ENCODE data around the gene TMIGD2.
"Not testable (repeated sequence)": the region's sequence is repeated elsewhere in the genome, so short reads cannot be mapped to it uniquely, and the experiment has no call there.

TMIGD2 gene

DNA sequence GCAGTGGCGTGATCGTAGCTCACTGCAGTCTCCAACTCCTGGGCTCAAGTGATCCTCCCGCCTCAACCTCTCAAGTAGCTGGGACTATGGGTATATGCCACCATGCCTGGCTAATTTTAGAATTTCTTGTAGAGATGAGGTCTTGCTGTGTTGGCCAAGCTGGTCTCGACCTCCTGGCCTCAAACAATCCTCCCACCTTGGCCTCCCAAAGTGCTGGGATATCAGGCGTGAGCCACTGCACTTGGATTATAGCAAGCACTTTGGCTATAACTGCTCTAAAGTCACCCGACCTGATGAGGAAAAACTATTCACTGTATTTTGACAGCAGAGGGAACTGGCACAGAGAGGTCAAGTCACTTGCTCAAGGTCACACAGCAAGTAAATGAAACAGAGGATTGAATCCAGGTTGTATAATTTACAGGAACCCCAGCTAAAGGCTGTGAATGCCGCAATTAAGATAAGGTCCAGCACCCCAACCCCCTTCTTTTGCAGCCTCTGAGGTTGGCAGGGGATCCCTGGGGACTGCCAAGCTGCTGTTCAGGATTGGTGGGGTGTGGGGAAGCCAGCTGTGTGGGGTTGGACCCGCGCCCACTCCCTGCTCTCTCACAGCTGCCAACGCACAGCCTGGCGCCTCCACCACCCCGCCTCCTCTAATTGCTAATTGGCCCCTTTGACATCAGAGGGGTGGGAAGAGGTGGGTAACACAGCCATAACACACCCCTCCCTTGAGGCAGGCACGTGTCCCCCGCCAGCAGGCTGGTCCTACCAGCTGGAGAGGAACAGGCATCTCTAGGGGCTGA, 6.0 kb downstream of the TMIGD2 start:
- DNase-seq, result no peak

GRCh38 chr19:4294389-4294788, 7.8 kb downstream of the TMIGD2 start:
- no peak for DNase-seq

GRCh38 chr19:4292515-4292914, 9.7 kb downstream of the TMIGD2 start:
- no peak for DNase-seq

DNA sequence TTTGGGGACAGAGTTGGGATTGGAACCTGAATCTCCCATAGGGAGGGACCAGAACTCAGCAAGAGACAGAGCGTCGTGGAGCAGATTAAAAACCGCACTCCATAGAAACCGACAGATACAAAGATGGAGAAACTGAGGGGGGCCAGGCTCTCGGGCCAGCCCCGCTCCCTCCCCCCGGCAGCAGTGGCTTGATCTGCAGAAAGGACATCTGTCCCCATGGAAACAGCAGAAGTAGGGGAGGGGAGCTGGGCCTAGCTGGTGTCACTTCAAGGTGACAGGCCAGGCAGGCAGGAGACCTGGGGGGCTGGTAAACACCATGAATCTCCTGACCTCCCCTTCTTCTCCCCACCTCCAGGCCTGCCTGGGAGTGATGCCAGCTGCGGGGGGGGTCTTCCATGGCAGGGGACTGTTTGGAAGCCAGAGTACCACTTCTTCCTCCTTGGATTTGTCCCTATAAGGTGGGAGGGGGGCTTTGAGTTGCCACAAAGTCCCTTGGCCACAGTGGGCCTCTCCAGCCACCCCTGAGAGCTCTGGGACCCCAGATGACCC, 10.9 kb downstream of the TMIGD2 start:
- no peak for DNase-seq

- DNase-seq, result no peak
Observed at GRCh38 chr19:4288091-4288777, 14.0 kb downstream of the TMIGD2 start.

DNA sequence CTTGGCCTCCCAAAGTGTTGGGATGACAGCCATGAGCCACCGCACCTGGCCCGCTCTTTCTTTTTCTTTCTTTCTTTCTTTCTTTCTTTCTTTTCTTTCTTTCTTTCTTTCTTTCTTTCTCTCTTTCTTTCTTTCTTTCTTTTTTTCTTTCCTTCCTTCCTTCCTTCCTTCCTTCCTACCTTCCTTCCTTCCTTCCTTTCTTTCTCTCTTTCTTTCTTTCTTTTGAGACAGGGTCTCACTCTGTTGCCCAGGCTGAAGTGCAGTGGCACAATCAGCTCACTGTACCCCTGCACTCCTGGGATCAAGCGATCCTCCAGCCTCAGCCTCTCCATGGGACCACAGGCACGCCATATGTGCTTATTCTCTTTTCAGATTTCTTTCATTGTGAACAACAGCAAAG, 16.0 kb downstream of the TMIGD2 start:
- not testable (repeated sequence) for DNase-seq

DNA sequence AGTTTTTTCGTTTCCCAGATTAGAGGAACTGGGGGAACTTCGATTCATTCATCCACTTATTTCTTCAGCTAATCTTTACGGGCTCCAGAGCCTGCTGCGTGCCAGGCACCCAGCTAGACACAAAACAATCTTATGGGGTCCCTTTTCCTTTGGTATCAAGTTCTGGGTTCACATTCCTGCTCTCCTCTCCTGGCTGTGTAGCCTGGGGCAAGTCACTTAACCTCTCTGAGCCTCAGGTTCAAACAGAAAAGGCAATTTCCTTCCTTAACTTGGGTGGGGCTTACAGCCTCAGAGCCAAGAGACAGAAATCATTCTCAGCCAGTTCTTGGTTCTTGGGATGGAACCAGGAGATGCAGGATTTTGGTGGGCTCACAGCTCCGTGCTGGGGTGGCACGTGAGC, 17.2 kb downstream of the TMIGD2 start:
- DNase-seq, result no peak

DNA sequence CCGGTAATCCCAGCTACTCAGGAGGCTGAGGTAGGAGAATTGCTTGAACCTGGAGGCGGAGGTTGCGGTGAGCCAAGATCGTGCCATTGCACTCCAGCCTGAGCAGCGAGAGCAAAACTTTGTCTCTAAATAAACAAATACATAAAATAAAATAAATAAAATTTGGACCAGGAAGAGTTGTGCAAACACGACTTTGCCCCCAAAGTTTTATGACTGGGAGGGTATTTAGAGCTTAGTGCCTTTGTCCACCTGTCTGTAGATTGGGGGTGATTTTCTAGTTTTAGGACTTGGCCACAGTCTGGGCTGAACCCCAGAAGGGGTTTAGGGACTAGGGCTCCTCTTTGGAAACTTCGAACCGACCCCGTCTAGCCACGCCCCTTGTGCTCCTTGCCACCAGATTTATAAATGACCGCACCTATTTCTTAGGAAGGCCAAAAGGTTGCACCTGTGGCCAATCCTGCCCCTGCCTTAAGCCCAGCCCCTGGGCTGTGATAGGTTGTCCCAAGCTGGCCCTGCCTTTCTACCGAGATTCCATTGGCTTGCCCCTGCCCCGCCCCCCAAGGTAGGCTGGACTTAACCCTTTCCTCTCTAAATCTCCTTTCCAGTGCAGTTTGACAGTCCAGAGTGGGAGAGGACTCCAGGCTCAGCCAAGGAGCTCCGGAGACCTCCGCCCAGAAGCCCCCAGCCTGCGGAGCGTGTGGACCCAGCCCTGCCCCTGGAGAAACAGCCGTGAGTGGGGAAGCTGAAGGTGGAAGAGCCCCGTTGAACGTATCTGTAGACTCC, 17.8 kb downstream of the TMIGD2 start:
- DNase-seq, result no peak

DNA sequence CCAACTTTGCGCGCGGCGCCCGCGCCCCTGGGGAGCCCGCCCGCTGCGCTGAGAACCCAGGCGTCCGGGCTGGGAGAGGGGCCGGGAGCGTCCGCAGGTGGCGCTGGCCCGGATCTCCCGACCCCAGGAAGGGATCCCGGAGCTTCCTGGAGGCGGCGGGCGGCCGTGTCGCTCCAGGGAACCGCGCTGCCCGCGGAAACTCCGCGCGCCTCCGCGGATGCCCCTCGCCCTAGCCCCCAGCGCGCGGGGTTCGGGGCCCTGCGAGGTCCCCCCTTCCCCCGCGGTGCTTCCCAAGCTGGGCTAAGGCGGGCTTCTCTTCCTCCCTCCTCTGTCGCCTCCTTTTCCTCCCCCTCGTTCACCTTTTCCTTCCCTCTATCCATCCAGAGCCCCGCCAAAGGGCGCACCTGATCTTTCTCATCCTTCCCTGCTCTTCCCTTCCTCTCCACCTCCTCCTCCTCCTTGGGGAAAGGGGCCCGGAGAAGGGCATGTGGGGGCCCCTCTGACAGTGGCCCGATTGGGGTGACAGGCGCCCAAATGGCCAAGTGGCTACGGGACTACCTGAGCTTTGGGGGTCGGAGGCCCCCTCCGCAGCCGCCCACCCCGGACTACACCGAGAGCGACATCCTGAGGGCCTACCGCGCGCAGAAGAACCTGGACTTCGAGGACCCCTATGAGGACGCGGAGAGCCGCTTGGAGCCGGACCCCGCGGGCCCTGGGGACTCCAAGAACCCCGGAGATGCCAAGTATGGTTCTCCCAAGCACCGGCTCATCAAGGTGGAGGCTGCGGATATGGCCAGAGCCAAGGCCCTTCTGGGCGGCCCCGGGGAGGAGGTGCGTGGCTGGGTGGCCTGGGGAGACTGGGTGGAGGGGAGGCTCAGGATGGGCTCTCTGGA, 22.4 kb downstream of the TMIGD2 start:
- DNase-seq, result no peak

DNA sequence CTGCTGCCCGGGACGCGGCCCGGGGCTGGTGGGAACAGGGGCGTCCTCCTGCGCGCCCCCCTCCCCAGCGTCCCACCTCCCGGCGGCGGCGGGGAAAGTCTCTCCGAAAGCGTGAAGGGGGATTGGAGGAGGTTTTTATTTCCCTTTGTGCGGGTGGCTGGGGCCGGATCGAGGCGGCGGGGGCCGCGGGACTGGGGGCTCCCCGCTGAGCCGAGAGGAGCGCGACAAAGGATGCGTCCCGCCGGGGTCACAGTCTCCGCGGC, 23.0 kb downstream of the TMIGD2 start:
- DNase-seq, result no peak

GRCh38 chr19:4278419-4279266, 23.5 kb downstream of the TMIGD2 start, which contains the start of gene SHD:
Gene SHD (plus strand): TSS chr19:4279266. CDS start chr19:4280064, 798 bp downstream.
- DNase-seq, result no peak

DNA sequence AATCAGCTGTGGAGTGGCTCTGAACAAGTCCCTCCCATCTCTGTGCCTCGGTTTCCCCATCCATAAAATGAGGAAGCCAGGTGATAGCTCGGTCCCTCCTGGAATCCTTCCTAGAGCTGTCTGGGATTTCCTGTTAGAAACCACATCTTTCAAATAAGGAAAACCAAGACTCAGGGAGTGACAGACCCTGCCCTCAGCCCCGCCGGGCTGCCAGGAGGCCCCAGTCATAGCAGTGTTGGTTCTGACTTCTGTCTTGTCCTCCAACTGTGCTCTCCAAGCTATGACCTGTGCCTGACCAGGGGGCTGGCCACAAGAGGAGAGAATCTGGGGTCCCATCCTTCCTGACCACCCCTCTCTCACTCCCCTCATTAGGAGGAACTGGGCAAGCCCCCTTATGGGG, 24.2 kb downstream of the TMIGD2 start:
- DNase-seq, result no peak

DNA sequence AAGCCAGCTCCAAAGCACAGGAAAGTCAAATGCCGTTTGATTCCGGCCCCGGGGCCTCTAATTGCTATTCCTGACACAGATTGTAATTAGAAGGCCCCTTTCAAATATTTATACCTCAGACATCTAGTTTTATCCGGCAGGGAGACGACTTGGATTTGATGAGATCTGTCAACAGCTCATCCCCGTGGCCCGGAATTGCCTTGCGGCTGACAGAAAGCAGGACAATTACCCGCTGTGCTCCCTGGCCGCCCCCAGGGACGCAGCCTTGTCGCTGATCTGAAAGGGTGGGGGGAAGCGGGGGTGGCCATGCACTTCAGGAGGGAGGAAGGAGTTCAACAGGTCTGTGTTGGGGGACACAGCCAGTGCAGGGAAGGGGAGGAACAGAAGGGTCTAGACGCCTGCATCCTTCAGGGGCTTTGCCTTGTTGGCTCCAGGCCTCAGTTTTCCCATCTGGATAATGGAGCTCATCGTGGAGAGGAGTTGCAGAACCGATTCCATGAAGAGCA, 24.9 kb downstream of the TMIGD2 start:
- DNase-seq, result peak; percentile 5

DNA sequence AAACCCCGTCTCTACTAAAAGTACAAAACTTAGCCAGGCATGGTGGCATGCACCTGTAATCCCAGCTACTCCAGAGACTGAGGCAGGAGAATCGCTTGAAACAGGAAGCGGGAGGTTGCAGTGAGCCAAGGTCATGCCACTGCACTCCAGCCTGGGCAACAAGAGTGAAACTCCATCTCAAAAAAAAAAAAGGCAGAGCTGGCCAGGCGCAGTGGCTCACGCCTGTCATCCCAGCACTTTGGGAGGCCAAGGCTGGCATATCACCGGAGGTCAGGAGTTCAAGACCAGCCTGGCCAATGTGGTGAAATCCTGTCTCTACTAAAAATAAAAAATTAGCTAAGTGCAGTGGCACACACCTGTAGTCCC, 27.9 kb downstream of the TMIGD2 start:
- not testable (repeated sequence) for DNase-seq

- no peak for DNase-seq
Observed at GRCh38 chr19:4272894-4273293, 29.3 kb downstream of the TMIGD2 start.

GRCh38 chr19:4268816-4269430, 33.3 kb downstream of the TMIGD2 start:
- DNase-seq, result no peak

DNA sequence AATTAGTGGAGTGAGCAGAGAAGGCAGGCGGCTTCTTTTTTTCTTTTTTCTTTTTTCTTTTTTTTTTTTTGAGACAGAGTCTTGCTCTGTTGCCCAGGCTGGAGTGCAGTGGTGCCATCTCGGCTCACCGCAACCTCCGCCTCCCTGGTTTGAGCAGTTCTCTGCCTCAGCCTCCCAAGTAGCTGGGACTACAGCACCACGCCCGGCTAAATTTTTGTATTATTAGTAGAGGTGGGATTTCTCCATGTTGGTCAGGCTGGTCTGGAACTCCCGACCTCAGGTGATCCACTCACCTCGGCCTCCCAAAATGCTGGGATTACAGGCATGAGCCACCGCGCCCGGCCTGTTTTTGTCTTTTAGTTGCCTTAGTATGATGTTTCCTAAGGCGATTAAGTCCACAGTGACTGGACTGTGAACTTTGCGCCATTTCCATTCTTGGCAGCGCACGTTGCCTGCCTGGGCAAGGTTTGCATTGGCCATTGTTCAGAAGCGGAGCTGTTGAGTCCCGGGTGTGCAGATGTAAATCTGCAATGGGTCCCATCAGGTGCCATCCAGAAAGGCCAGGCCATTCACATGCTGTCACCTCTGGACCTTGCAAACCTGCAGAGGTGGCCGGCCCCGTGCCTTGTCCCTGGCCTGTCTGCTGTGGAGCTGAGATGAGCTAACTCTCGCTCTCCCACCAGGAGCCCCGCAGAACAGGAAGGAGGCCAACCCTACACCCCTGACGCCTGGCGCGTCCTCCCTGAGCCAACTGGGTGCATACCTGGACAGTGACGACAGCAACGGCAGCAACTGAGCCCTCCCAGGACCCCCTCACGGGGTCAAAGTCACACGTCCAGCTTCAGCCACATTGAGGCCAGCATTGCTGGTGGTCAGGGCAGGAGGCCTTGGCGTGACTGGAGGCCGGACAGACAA, 34.0 kb downstream of the TMIGD2 start:
- DNase-seq, result no peak

DNA sequence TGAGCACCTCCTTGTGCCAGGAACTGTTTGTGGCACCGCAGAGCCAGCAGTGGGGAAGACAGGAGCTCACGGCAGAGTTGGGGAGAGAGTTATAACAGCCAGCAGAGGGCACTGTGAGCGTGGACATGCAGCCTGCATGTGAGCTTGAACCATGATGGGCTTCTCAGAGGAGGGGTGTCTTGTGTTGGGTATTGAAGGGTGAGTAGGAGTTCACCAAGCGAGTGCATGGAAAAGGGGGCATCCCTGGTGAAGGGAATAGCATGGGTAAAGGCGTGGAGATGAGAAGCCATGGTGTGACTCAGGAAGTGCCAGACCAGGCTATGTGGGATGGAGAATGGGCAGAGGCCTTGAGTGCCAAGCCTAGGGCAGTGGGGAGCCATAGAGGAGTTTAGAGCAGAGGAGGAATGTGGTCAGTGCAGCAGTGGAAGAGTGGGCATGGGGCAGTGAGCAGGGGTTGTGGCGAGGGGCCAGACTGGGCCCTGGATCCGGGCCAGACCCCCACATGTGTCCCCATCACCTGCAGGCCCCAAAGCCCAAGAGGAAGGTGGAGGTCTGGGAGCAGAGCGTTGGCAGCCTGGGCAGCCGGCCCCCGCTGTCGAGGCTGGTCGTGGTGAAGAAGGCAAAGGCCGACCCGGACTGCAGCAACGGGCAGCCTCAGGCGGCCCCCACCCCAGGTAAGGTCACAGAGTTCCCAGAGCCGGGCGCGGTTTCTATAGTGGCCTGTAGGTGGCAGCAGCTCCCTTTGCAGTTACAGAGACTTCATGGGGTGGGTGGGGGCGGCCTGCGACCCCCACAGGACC, 34.9 kb downstream of the TMIGD2 start:
- DNase-seq, result peak; percentile 11
